CD14-positive monocyte (primary cell): ENCODE data around the gene PCCA. TPM values are rescaled to one million over a fixed set of nuclear protein-coding genes. Genes with fewer than 3 reads are reported as not detected.

Experiments used
- DNase-seq, 3 donors: peaks; one replicate each; pipeline ENCODE4 v3.0.0-alpha.2; 2011 to 2022
- H2AFZ ChIP-seq: 2 replicates; pipeline ENCODE4 v1.6.0; 2012; ENCODE audit warnings: mild to moderate bottlenecking, low read depth, low read length, inconsistent platforms; ENCODE audit not compliant: insufficient read depth, poor library complexity, severe bottlenecking
- H3K27ac ChIP-seq, 2 donors: 1 replicate in 1 of 2; 2 replicates in 1 of 2; pipeline ENCODE4 v1.5.1; 2012 to 2013; ENCODE audit warnings: low read length in 2 of 2, control low read depth in 1 of 2, inconsistent platforms in 1 of 2, low read depth in 1 of 2, mild to moderate bottlenecking in 1 of 2
- H3K27me3 ChIP-seq, 2 donors: one replicate each; pipeline versions ENCODE4 v1.6.0 to v1.6.1; 2011 to 2013; ENCODE audit warnings: low read length in 2 of 2; ENCODE audit not compliant: control insufficient read depth in 2 of 2, insufficient read depth in 2 of 2
- H3K36me3 ChIP-seq, 2 donors: replicated peaks in 1 of 2; 1 replicate in 1 of 2; 2 replicates in 1 of 2; pipeline versions ENCODE4 v1.5.1 to v1.6.1; 2012 to 2013; ENCODE audit warnings: low read length in 2 of 2, control low read depth in 1 of 2, inconsistent platforms in 1 of 2, mild to moderate bottlenecking in 1 of 2; ENCODE audit not compliant: insufficient read depth in 2 of 2, control insufficient read depth in 1 of 2
- H3K4me1 ChIP-seq, 2 donors: 1 replicate in 1 of 2; 2 replicates in 1 of 2; pipeline versions ENCODE4 v1.5.1 to v1.6.1; 2012 to 2013; ENCODE audit warnings: low read length in 2 of 2, control low read depth in 1 of 2, inconsistent platforms in 1 of 2, mild to moderate bottlenecking in 1 of 2, moderate library complexity in 1 of 2; ENCODE audit not compliant: insufficient read depth in 2 of 2, control insufficient read depth in 1 of 2
- H3K4me2 ChIP-seq: replicated peaks from 2 replicates; pipeline ENCODE3; 2012; ENCODE audit warnings: low read length, moderate library complexity, mild to moderate bottlenecking; ENCODE audit not compliant: poor library complexity, severe bottlenecking; ENCODE audit errors: extremely low read depth
- H3K4me3 ChIP-seq, 3 experiments: fragments of 200-600 bp in 1 of 3; sonication (generic) in 1 of 3; replicated peaks in 1 of 3; 1 replicate in 2 of 3; 2 replicates in 1 of 3; pipeline ENCODE4 v1.5.1; 2011 to 2013; ENCODE audit warnings: low read length in 3 of 3, mild to moderate bottlenecking in 3 of 3, control low read depth in 2 of 3, low read depth in 2 of 3, inconsistent platforms in 1 of 3, moderate library complexity in 1 of 3
- H3K79me2 ChIP-seq: 2 replicates; pipeline ENCODE4 v1.6.0; 2012; ENCODE audit warnings: mild to moderate bottlenecking, control low read depth, inconsistent platforms, low read length, moderate library complexity; ENCODE audit not compliant: insufficient read depth
- H3K9ac ChIP-seq: 2 replicates; pipeline ENCODE4 v1.6.0; 2017; ENCODE audit warnings: low read length, mild to moderate bottlenecking; ENCODE audit not compliant: insufficient read depth, poor library complexity, severe bottlenecking
- H3K9me3 ChIP-seq, 2 donors: replicated peaks in 1 of 2; 1 replicate in 1 of 2; 2 replicates in 1 of 2; pipeline versions ENCODE4 v1.5.1 to v1.6.1; 2012 to 2013; ENCODE audit warnings: low read length in 2 of 2, control low read depth in 1 of 2; ENCODE audit not compliant: control insufficient read depth in 1 of 2, insufficient read depth in 1 of 2
- H4K20me1 ChIP-seq: 2 replicates; pipeline ENCODE4 v1.6.0; 2012; ENCODE audit warnings: mild to moderate bottlenecking, low read length, control low read depth, moderate library complexity; ENCODE audit not compliant: insufficient read depth
- H3K27ac Mint-ChIP-seq, 7 donors: one replicate each; pipeline ENCODE4 v1.8.0; 2020; ENCODE audit warnings: mild to moderate bottlenecking in 7 of 7, mixed read lengths in 7 of 7, moderate library complexity in 6 of 7, inconsistent platforms in 2 of 7
- H3K27me3 Mint-ChIP-seq, 3 donors: one replicate each; pipeline ENCODE4 v1.8.0; 2021 to 2022; ENCODE audit warnings: low read depth in 3 of 3, mild to moderate bottlenecking in 3 of 3, mixed read lengths in 3 of 3, moderate library complexity in 3 of 3, inconsistent platforms in 1 of 3
- H3K36me3 Mint-ChIP-seq, 2 donors: one replicate each; pipeline ENCODE4 v1.8.0; 2020; ENCODE audit warnings: mixed read lengths in 2 of 2, inconsistent platforms in 1 of 2, mild to moderate bottlenecking in 1 of 2
- H3K4me1 Mint-ChIP-seq: one replicate; pipeline ENCODE4 v1.8.0; 2020; ENCODE audit warnings: mild to moderate bottlenecking, mixed read lengths
- H3K4me3 Mint-ChIP-seq, 2 donors: one replicate each; pipeline ENCODE4 v1.8.0; 2020; ENCODE audit warnings: mild to moderate bottlenecking in 2 of 2, mixed read lengths in 2 of 2, moderate library complexity in 1 of 2
- H3K9me3 Mint-ChIP-seq, 7 donors: one replicate each; pipeline ENCODE4 v1.8.0; 2020 to 2022; ENCODE audit warnings: mixed read lengths in 7 of 7, mild to moderate bottlenecking in 6 of 7, moderate library complexity in 6 of 7, inconsistent platforms in 2 of 7
- CTCF ChIP-seq: fragments of 200-600 bp; IDR thresholded peaks from one replicate; pipeline ENCODE4 v1.8.0; 2022; ENCODE audit warnings: antibody characterized with exemption, mild to moderate bottlenecking
- WGBS: methylation state at CpG from one replicate; pipeline ENCODE4 v1.1.5; 2013; ENCODE audit warnings: missing lambda C conversion rate; ENCODE audit not compliant: insufficient coverage; 5-methylcytosine and 5-hydroxymethylcytosine counted together
- intact Hi-C, 2 donors: fragments of 100-400 bp; cut with micrococcal nuclease; formaldehyde crosslinking; loops; one replicate each; pipeline versions ENCODE4 v1.15.0 to v1.15.1; 2023
- polyA plus RNA-seq, 3 donors: library from polyadenylated mRNA; depleted of rRNA in 1 of 3; unstranded in 2 of 3; stranded (reverse) in 1 of 3; fragments of 300-500 nt in 2 of 3; fragments of >200 nt in 1 of 3; fragmentation: Illumina TruSeq in 2 of 3; gene quantifications; 1 replicate in 2 of 3; 2 replicates in 1 of 3; pipeline ENCODE4 v1.2.3, GENCODE V29; 2012 to 2021

Gene PCCA
- polyA plus RNA-seq, 3 donors, result 4.4 to 13.5 (median 11.9) TPM

- H3K27ac ChIP-seq, result no peak overlapping the region
- no peaks in the 10 kb centered on the region for H3K4me1 Mint-ChIP-seq
- no peak overlapping the region for H3K4me3 Mint-ChIP-seq
- H3K36me3 ChIP-seq, result no peaks in the 10 kb centered on the region
- H3K36me3 Mint-ChIP-seq, result peaks cover 2 to 6% of the 10 kb centered on the region in 2 donors
- TF ChIP-seq CTCF, result no peak
- no peaks in the 10 kb centered on the region for H4K20me1 ChIP-seq
- no peak overlapping the region for H3K27ac Mint-ChIP-seq
- intact Hi-C loops, result no loop called here
- no peak overlapping the region for H3K9ac ChIP-seq
- H3K79me2 ChIP-seq, result no peaks in the 10 kb centered on the region
- H3K27me3 ChIP-seq, result no peaks in the 10 kb centered on the region
- H3K9me3 ChIP-seq, result peaks cover 0 to 10% of the 10 kb centered on the region in 2 donors
- H3K4me3 ChIP-seq, result no peak overlapping the region
- no peak overlapping the region for H2AFZ ChIP-seq
- no peaks in the 10 kb centered on the region for H3K4me1 ChIP-seq
- H3K9me3 Mint-ChIP-seq, result peaks cover 0 to 8% (median 6%) of the 10 kb centered on the region in 7 donors
- no peak for DNase-seq
- no peak overlapping the region for H3K4me2 ChIP-seq
- no peaks in the 10 kb centered on the region for H3K27me3 Mint-ChIP-seq
- WGBS, result 92% methylated on average over 2 of the region's 3 CpGs
These were observed 259.1 kb downstream of the PCCA start for GRCh38 chr13:100347968-100348367.

- Histone ChIP-seq H3K9me3 (peaks cover 0 to 7% of the 10 kb centered on the region in 2 donors), H3K4me2 (no peak overlapping the region), H3K4me3 (no peak overlapping the region), H3K27me3 (no peaks in the 10 kb centered on the region), H2AFZ (no peak overlapping the region), H3K4me1 (no peaks in the 10 kb centered on the region), H3K9ac (no peak overlapping the region), H3K27ac (no peak overlapping the region), H3K79me2 (no peaks in the 10 kb centered on the region), H4K20me1 (no peaks in the 10 kb centered on the region), H3K36me3 (no peaks in the 10 kb centered on the region)
- no peaks in the 10 kb centered on the region for H3K36me3 Mint-ChIP-seq
- intact Hi-C loops, result no loop called here
- TF ChIP-seq CTCF, result no peak
- H3K4me3 Mint-ChIP-seq, result no peak overlapping the region
- no CpG with 5 or more reads among the region's 3 CpGs for WGBS
- no peak for DNase-seq
- no peak overlapping the region for H3K27ac Mint-ChIP-seq
- H3K9me3 Mint-ChIP-seq, result peaks cover 0 to 8% (median 4%) of the 10 kb centered on the region in 7 donors
- H3K4me1 Mint-ChIP-seq, result no peaks in the 10 kb centered on the region
- no peaks in the 10 kb centered on the region for H3K27me3 Mint-ChIP-seq
These were observed 260.7 kb downstream of the PCCA start for GRCh38 chr13:100349594-100349993.
